ENCODE measurements around the gene TEX35.

Gene TEX35

GRCh38 chr1:178537382-178538090, 24.6 kb downstream of the TEX35 start:
- no peaks in the 10 kb centered on the region for H3K9me3 ChIP-seq (ENCODE audit: low read depth, low read length)
- H3K36me3 ChIP-seq (ENCODE audit: insufficient read depth, low read length), result no peaks in the 10 kb centered on the region
- DNase-seq (ENCODE audit: low read depth, low spot score), result no peak
- H3K4me3 ChIP-seq, result no peak overlapping the region
- TF ChIP-seq POLR2AphosphoS5 (IDR thresholded peaks at IDR 0.05; ENCODE audit: borderline replicate concordance, low read depth, low read length), result no peak
- TF ChIP-seq EZH2 (IDR thresholded peaks at IDR 0.05), result no peak
- no peak for TF ChIP-seq FOXP2 (optimal IDR thresholded peaks at IDR 0.05; ENCODE audit: control extremely low read depth, extremely low read length, insufficient read depth)
- no peak overlapping the region for H3K9ac ChIP-seq (ENCODE audit: insufficient read length)
- no peak overlapping the region for H3K27ac ChIP-seq

GRCh38 chr1:178538192-178538916, 25.4 kb downstream of the TEX35 start:
- no peaks in the 10 kb centered on the region for H3K36me3 ChIP-seq (ENCODE audit: insufficient read depth, low read length)
- H3K9me3 ChIP-seq (ENCODE audit: low read depth, low read length), result no peaks in the 10 kb centered on the region
- H3K4me3 ChIP-seq, result no peak overlapping the region
- DNase-seq (ENCODE audit: low read depth, low spot score), result no peak
- H3K27ac ChIP-seq, result no peak overlapping the region
- H3K9ac ChIP-seq (ENCODE audit: insufficient read length), result no peak overlapping the region
- TF ChIP-seq EZH2 (IDR thresholded peaks at IDR 0.05) (no peak), POLR2AphosphoS5 (IDR thresholded peaks at IDR 0.05; ENCODE audit: borderline replicate concordance, low read depth, low read length) (no peak), FOXP2 (optimal IDR thresholded peaks at IDR 0.05; ENCODE audit: control extremely low read depth, extremely low read length, insufficient read depth) (no peak)

GRCh38 chr1:178539291-178539690, 26.4 kb downstream of the TEX35 start:
- Histone ChIP-seq H3K4me3 (no peak overlapping the region), H3K36me3 (ENCODE audit: insufficient read depth, low read length) (no peaks in the 10 kb centered on the region), H3K27ac (no peak overlapping the region), H3K9ac (ENCODE audit: insufficient read length) (no peak overlapping the region), H3K9me3 (ENCODE audit: low read depth, low read length) (no peaks in the 10 kb centered on the region)
- TF ChIP-seq POLR2AphosphoS5 (IDR thresholded peaks at IDR 0.05; ENCODE audit: borderline replicate concordance, low read depth, low read length), result no peak
- no peak for TF ChIP-seq FOXP2 (optimal IDR thresholded peaks at IDR 0.05; ENCODE audit: control extremely low read depth, extremely low read length, insufficient read depth)
- no peak for TF ChIP-seq EZH2 (IDR thresholded peaks at IDR 0.05)
- DNase-seq (ENCODE audit: low read depth, low spot score), result no peak

- no peak overlapping the region for H3K4me3 ChIP-seq
- no peaks in the 10 kb centered on the region for H3K9me3 ChIP-seq (ENCODE audit: low read depth, low read length)
- H3K9ac ChIP-seq (ENCODE audit: insufficient read length), result no peak overlapping the region
- TF ChIP-seq FOXP2 (optimal IDR thresholded peaks at IDR 0.05; ENCODE audit: control extremely low read depth, extremely low read length, insufficient read depth) (no peak), EZH2 (IDR thresholded peaks at IDR 0.05) (no peak)
- no peak for DNase-seq (ENCODE audit: low read depth, low spot score)
- no peaks in the 10 kb centered on the region for H3K36me3 ChIP-seq (ENCODE audit: insufficient read depth, low read length)
- no peak overlapping the region for H3K27ac ChIP-seq
These were observed 27.3 kb downstream of the TEX35 start for GRCh38 chr1:178540204-178540603.

- H3K27ac ChIP-seq, result no peak overlapping the region
- no peak for DNase-seq (ENCODE audit: low read depth, low spot score)
- no peaks in the 10 kb centered on the region for H3K9me3 ChIP-seq (ENCODE audit: low read depth, low read length)
- no peaks in the 10 kb centered on the region for H3K36me3 ChIP-seq (ENCODE audit: insufficient read depth, low read length)
- H3K4me3 ChIP-seq, result no peak overlapping the region
- H3K9ac ChIP-seq (ENCODE audit: insufficient read length), result no peak overlapping the region
- TF ChIP-seq POLR2AphosphoS5 (IDR thresholded peaks at IDR 0.05; ENCODE audit: borderline replicate concordance, low read depth, low read length) (no peak), EZH2 (IDR thresholded peaks at IDR 0.05) (no peak), FOXP2 (optimal IDR thresholded peaks at IDR 0.05; ENCODE audit: control extremely low read depth, extremely low read length, insufficient read depth) (no peak)
These were observed 27.7 kb downstream of the TEX35 start for GRCh38 chr1:178540646-178541045.

DNA sequence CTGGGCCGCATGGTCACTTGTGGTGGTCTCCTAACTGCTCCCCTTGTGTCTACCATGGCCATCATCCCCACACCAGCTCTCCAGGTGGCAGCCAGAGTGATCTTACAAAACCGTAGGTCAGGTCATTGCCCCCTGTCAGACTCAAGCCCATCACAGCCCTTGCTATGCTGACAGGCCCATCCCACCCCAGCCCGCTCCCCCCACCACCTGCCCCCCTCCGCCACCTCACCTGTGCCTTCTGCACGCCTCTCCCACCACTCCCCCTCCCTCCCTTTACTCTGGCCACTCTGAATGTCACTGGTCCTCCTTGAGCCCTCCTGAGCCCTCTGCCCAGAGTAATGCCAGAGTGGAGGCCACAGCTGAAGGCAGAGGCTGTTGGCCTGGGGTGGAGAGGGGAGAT, 28.5 kb downstream of the TEX35 start:
- Histone ChIP-seq H3K27ac (no peak overlapping the region), H3K9me3 (ENCODE audit: low read depth, low read length) (no peaks in the 10 kb centered on the region), H3K9ac (ENCODE audit: insufficient read length) (no peak overlapping the region), H3K36me3 (ENCODE audit: insufficient read depth, low read length) (no peaks in the 10 kb centered on the region), H3K4me3 (no peak overlapping the region; the same call in 1 of the 2 replicates)
- TF ChIP-seq EZH2 (IDR thresholded peaks at IDR 0.05) (no peak), POLR2AphosphoS5 (IDR thresholded peaks at IDR 0.05; ENCODE audit: borderline replicate concordance, low read depth, low read length) (no peak), FOXP2 (optimal IDR thresholded peaks at IDR 0.05; ENCODE audit: control extremely low read depth, extremely low read length, insufficient read depth) (no peak)
- DNase-seq (ENCODE audit: low read depth, low spot score), result no peak

GRCh38 chr1:178541829-178542553, 29.1 kb downstream of the TEX35 start:
- Histone ChIP-seq H3K9ac (ENCODE audit: insufficient read length) (peak overlapping the region; percentile 69), H3K36me3 (ENCODE audit: insufficient read depth, low read length) (no peaks in the 10 kb centered on the region), H3K27ac (no peak overlapping the region), H3K9me3 (ENCODE audit: low read depth, low read length) (no peaks in the 10 kb centered on the region), H3K4me3 (peak overlapping the region; percentile 96)
- TF ChIP-seq POLR2AphosphoS5 (IDR thresholded peaks at IDR 0.05; ENCODE audit: borderline replicate concordance, low read depth, low read length) (no peak), FOXP2 (optimal IDR thresholded peaks at IDR 0.05; ENCODE audit: control extremely low read depth, extremely low read length, insufficient read depth) (no peak), EZH2 (IDR thresholded peaks at IDR 0.05) (no peak)
- DNase-seq (ENCODE audit: low read depth, low spot score), result no peak

- Histone ChIP-seq H3K4me3 (peak overlapping the region; percentile 96), H3K9me3 (ENCODE audit: low read depth, low read length) (no peaks in the 10 kb centered on the region), H3K36me3 (ENCODE audit: insufficient read depth, low read length) (no peaks in the 10 kb centered on the region), H3K9ac (ENCODE audit: insufficient read length) (peak overlapping the region; percentile 69), H3K27ac (no peak overlapping the region)
- TF ChIP-seq FOXP2 (optimal IDR thresholded peaks at IDR 0.05; ENCODE audit: control extremely low read depth, extremely low read length, insufficient read depth) (no peak), POLR2AphosphoS5 (IDR thresholded peaks at IDR 0.05; ENCODE audit: borderline replicate concordance, low read depth, low read length) (no peak)
- DNase-seq (ENCODE audit: low read depth, low spot score), result no peak
These were observed 29.8 kb downstream of the TEX35 start for GRCh38 chr1:178542554-178543289.
